ENCODE data around the gene COA6. TPM values are rescaled to one million over a fixed set of nuclear protein-coding genes. Genes with fewer than 3 reads are reported as not detected.

COA6 gene
- 2.9 TPM for total RNA-seq (ENCODE audit: insufficient read depth, low replicate concordance)

- DNase-seq (ENCODE audit: low spot score) = peak; percentile 98
Observed at GRCh38 chr1:234373064-234373958, at the start of gene COA6. Gene COA6, plus strand, starts transcription at chr1:234373456. Its CDS starts 11 bp downstream, at chr1:234373467.

GRCh38 chr1:234324821-234325220 lies 48.4 kb upstream of the COA6 start:
- no peak for DNase-seq (ENCODE audit: low spot score)

- no peak for DNase-seq (ENCODE audit: low spot score)
Observed at GRCh38 chr1:234325878-234326496, 47.3 kb upstream of the COA6 start.

GRCh38 chr1:234326497-234327366 lies 46.5 kb upstream of the COA6 start:
- DNase-seq (ENCODE audit: low spot score) = peak; percentile 45

- no peak for DNase-seq (ENCODE audit: low spot score)
Observed at GRCh38 chr1:234327577-234328164, 45.6 kb upstream of the COA6 start.

- DNase-seq (ENCODE audit: low spot score) = no peak
Observed at GRCh38 chr1:234330843-234331215, 42.4 kb upstream of the COA6 start.

GRCh38 chr1:234331507-234331906 lies 41.7 kb upstream of the COA6 start:
- DNase-seq (ENCODE audit: low spot score) = no peak

GRCh38 chr1:234336359-234336758 lies 36.9 kb upstream of the COA6 start:
- no peak for DNase-seq (ENCODE audit: low spot score)

GRCh38 chr1:234337233-234337632 lies 36.0 kb upstream of the COA6 start:
- DNase-seq (ENCODE audit: low spot score) = no peak

GRCh38 chr1:234340528-234340927 lies 32.7 kb upstream of the COA6 start:
- no peak for DNase-seq (ENCODE audit: low spot score)

- DNase-seq (ENCODE audit: low spot score) = no peak
Observed at GRCh38 chr1:234342774-234343173, 30.5 kb upstream of the COA6 start.

- DNase-seq (ENCODE audit: low spot score) = no peak
Observed at GRCh38 chr1:234345237-234345636, 28.0 kb upstream of the COA6 start.

GRCh38 chr1:234348964-234349363 lies 24.3 kb upstream of the COA6 start:
- no peak for DNase-seq (ENCODE audit: low spot score)

- DNase-seq (ENCODE audit: low spot score) = no peak
Observed at GRCh38 chr1:234355782-234356510, 17.3 kb upstream of the COA6 start.

- DNase-seq (ENCODE audit: low spot score) = peak; percentile 20
Observed at GRCh38 chr1:234356615-234357269, 16.5 kb upstream of the COA6 start.

- DNase-seq (ENCODE audit: low spot score) = no peak
Observed at GRCh38 chr1:234357831-234358230, 15.4 kb upstream of the COA6 start.

- DNase-seq (ENCODE audit: low spot score) = no peak
Observed at GRCh38 chr1:234361102-234361603, 12.1 kb upstream of the COA6 start.

- no peak for DNase-seq (ENCODE audit: low spot score)
Observed at GRCh38 chr1:234362558-234362957, 10.7 kb upstream of the COA6 start.

- DNase-seq (ENCODE audit: low spot score) = no peak
Observed at GRCh38 chr1:234368320-234369032, 4.8 kb upstream of the COA6 start.

GRCh38 chr1:234369033-234369430 lies 4.2 kb upstream of the COA6 start:
- no peak for DNase-seq (ENCODE audit: low spot score)
